Measurements from ENCODE around the gene NR1H4. TPM values are rescaled to one million over a fixed set of nuclear protein-coding genes. Genes with fewer than 3 reads are reported as not detected.

Gene NR1H4
- total and polyA plus RNA-seq, 4 donors: 33.5 to 106 (median 55.0) TPM

- Histone ChIP-seq H3K36me3 (ENCODE audit: control insufficient read depth in 4 of 4, insufficient read depth in 3 of 4, low read depth in 1 of 4, low read length in 3 of 4) (no peaks in the 10 kb centered on the region), H3K4me3 (ENCODE audit: low read depth in 1 of 3, low read length in 3 of 3) (no peak overlapping the region)
- TF ChIP-seq FOXA1 (IDR thresholded peaks at IDR 0.05) (no peak), REST (IDR thresholded peaks at IDR 0.05) (no peak), HNF4A (conservative IDR thresholded peaks at IDR 0.05) (no peak), MAX (IDR thresholded peaks at IDR 0.05) (no peak), ATF3 (IDR thresholded peaks at IDR 0.05) (no peak), EGR1 (IDR thresholded peaks at IDR 0.05; ENCODE audit: low read depth in 2 of 2) (no peak), SP1 (IDR thresholded peaks at IDR 0.05) (no peak), FOXA2 (IDR thresholded peaks at IDR 0.05) (no peak), GABPA (IDR thresholded peaks at IDR 0.05 in 1 of 2, conservative IDR thresholded peaks at IDR 0.05 in 1 of 2) (no peak), RAD21 (IDR thresholded peaks at IDR 0.05) (no peak)
Measured at GRCh38 chr12:100458191-100458590, 15.5 kb upstream of the NR1H4 start.

GRCh38 chr12:100460702-100461101 lies 13.0 kb upstream of the NR1H4 start:
- Histone ChIP-seq H3K9me3 (ENCODE audit: control insufficient read depth in 4 of 4, low read length in 3 of 4) (no peaks in the 10 kb centered on the region), H3K4me1 (ENCODE audit: control insufficient read depth in 4 of 4, insufficient read depth in 4 of 4, low read length in 3 of 4) (peaks cover 0 to 11% (median 8%) of the 10 kb centered on the region in 4 donors), H3K36me3 (ENCODE audit: control insufficient read depth in 4 of 4, insufficient read depth in 3 of 4, low read depth in 1 of 4, low read length in 3 of 4) (no peaks in the 10 kb centered on the region), H3K4me3 (ENCODE audit: low read depth in 1 of 3, low read length in 3 of 3) (no peak overlapping the region), H3K27me3 (ENCODE audit: control insufficient read depth in 4 of 4, insufficient read depth in 4 of 4, low read length in 3 of 4) (no peaks in the 10 kb centered on the region), H3K27ac (ENCODE audit: low read depth in 1 of 2, low read length in 2 of 2) (peak overlapping the region; percentile 16 to 22), H3K9ac (ENCODE audit: low read depth in 1 of 2, low read length in 2 of 2) (no peak overlapping the region)
- no peak for TF ChIP-seq TAF1 (conservative IDR thresholded peaks at IDR 0.05)
- TF ChIP-seq SP1 (IDR thresholded peaks at IDR 0.05): no peak
- no peak for DNase-seq (ENCODE audit: low spot score)
- WGBS: 88% methylated on average over 3 of the region's 3 CpGs

More at GRCh38 chr12:100458191-100458590, 15.5 kb upstream of the NR1H4 start:
- DNase-seq (ENCODE audit: low spot score): no peak
- Histone ChIP-seq H3K9me3 (ENCODE audit: control insufficient read depth in 4 of 4, low read length in 3 of 4) (no peaks in the 10 kb centered on the region), H3K9ac (ENCODE audit: low read depth in 1 of 2, low read length in 2 of 2) (no peak overlapping the region), H3K27ac (ENCODE audit: low read depth in 1 of 2, low read length in 2 of 2) (no peak overlapping the region), H3K4me1 (ENCODE audit: control insufficient read depth in 4 of 4, insufficient read depth in 4 of 4, low read length in 3 of 4) (peaks cover 0 to 9% (median 2%) of the 10 kb centered on the region in 4 donors), H3K27me3 (ENCODE audit: control insufficient read depth in 4 of 4, insufficient read depth in 4 of 4, low read length in 3 of 4) (no peaks in the 10 kb centered on the region)
- 79% methylated on average over 4 of the region's 4 CpGs for WGBS

- WGBS: 53% methylated on average over 1 of the region's 1 CpG
- Histone ChIP-seq H3K4me1 (ENCODE audit: control insufficient read depth in 4 of 4, insufficient read depth in 4 of 4, low read length in 3 of 4) (peaks cover 0 to 11% (median 8%) of the 10 kb centered on the region in 4 donors), H3K9ac (ENCODE audit: low read depth in 1 of 2, low read length in 2 of 2) (no peak overlapping the region), H3K27ac (ENCODE audit: low read depth in 1 of 2, low read length in 2 of 2) (no peak overlapping the region), H3K9me3 (ENCODE audit: control insufficient read depth in 4 of 4, low read length in 3 of 4) (no peaks in the 10 kb centered on the region), H3K27me3 (ENCODE audit: control insufficient read depth in 4 of 4, insufficient read depth in 4 of 4, low read length in 3 of 4) (no peaks in the 10 kb centered on the region), H3K36me3 (ENCODE audit: control insufficient read depth in 4 of 4, insufficient read depth in 3 of 4, low read depth in 1 of 4, low read length in 3 of 4) (no peaks in the 10 kb centered on the region), H3K4me3 (ENCODE audit: low read depth in 1 of 3, low read length in 3 of 3) (no peak overlapping the region)
- no peak for DNase-seq (ENCODE audit: low spot score)
- TF ChIP-seq ATF3 (IDR thresholded peaks at IDR 0.05) (peak; percentile 23), RXRA (IDR thresholded peaks at IDR 0.05) (peak; percentile 28 to 37), JUND (IDR thresholded peaks at IDR 0.05) (no peak), ZBTB33 (IDR thresholded peaks at IDR 0.05) (peak; percentile 31), MAX (IDR thresholded peaks at IDR 0.05) (peak; percentile 32), NR2F2 (IDR thresholded peaks at IDR 0.05) (no peak), TAF1 (conservative IDR thresholded peaks at IDR 0.05) (no peak), EGR1 (IDR thresholded peaks at IDR 0.05; ENCODE audit: low read depth in 2 of 2) (no peak), RAD21 (IDR thresholded peaks at IDR 0.05) (peak in 1 of 2 donors; percentile 26), GABPA (IDR thresholded peaks at IDR 0.05 in 1 of 2, conservative IDR thresholded peaks at IDR 0.05 in 1 of 2) (no peak), REST (IDR thresholded peaks at IDR 0.05) (peak; percentile 98), FOXA1 (IDR thresholded peaks at IDR 0.05) (no peak), HNF4G (IDR thresholded peaks at IDR 0.05) (peak; percentile 52)
Measured at GRCh38 chr12:100461330-100461973, 12.2 kb upstream of the NR1H4 start.
